B cell (primary cell): ENCODE data around the gene DDX23.

ENCODE experiments used
- EZH2 ChIP-seq: IDR thresholded peaks from 2 replicates; pipeline ENCODE4 v1.6.1; 2012; ENCODE audit warnings: borderline replicate concordance, low read depth, mild to moderate bottlenecking, moderate library complexity, low read length; ENCODE audit not compliant: insufficient read depth, poor library complexity, severe bottlenecking
- TF ChIP-seq, protein P1 (sequence below): fragments of 200-600 bp; IDR thresholded peaks from one replicate; pipeline ENCODE4 v1.8.0; 2022; ENCODE audit warnings: antibody characterized with exemption, mild to moderate bottlenecking

DNA sequence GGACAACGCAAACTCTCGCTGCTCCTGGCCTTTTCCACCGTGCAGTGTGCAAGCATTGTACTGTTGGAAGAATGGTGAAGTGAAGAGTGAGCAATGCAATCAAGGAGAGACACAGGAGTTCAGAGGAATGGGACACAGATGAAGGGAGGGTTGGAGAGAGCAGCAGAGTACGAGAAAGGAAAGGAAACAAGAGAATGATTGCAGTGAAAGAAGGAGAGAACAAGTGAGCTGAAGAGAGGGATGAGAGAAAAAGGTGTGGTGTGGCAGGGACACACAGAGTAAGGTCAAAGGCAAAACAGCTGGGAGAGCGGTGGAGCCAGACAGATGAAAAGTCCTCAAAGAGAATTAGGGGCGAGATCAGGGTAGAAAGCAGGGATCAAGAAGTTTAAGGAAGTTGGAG, 20.7 kb downstream of the DDX23 start:
- TF ChIP-seq, protein P1, sequence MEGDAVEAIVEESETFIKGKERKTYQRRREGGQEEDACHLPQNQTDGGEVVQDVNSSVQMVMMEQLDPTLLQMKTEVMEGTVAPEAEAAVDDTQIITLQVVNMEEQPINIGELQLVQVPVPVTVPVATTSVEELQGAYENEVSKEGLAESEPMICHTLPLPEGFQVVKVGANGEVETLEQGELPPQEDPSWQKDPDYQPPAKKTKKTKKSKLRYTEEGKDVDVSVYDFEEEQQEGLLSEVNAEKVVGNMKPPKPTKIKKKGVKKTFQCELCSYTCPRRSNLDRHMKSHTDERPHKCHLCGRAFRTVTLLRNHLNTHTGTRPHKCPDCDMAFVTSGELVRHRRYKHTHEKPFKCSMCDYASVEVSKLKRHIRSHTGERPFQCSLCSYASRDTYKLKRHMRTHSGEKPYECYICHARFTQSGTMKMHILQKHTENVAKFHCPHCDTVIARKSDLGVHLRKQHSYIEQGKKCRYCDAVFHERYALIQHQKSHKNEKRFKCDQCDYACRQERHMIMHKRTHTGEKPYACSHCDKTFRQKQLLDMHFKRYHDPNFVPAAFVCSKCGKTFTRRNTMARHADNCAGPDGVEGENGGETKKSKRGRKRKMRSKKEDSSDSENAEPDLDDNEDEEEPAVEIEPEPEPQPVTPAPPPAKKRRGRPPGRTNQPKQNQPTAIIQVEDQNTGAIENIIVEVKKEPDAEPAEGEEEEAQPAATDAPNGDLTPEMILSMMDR, result no peak
- TF ChIP-seq EZH2, result no peak
